ENCODE results near the gene FHOD3.

- TF ChIP-seq POLR2AphosphoS5 (IDR thresholded peaks at IDR 0.05; ENCODE audit: low read depth, low read length), result no peak
- no peak for TF ChIP-seq TAF1 (IDR thresholded peaks at IDR 0.05; ENCODE audit: borderline replicate concordance, insufficient read depth, low read length)
- no peak for TF ChIP-seq SIN3A (IDR thresholded peaks at IDR 0.05; ENCODE audit: borderline replicate concordance, insufficient read depth, low read length)
- no peak for TF ChIP-seq REST (IDR thresholded peaks at IDR 0.05; ENCODE audit: insufficient read depth in 1 of 2, low read depth in 2 of 2, low read length in 2 of 2)
- TF ChIP-seq FOXP2 (optimal IDR thresholded peaks at IDR 0.05; ENCODE audit: borderline replicate concordance, extremely low read depth, extremely low read length, insufficient read depth), result no peak
These were observed 325.6 kb downstream of the FHOD3 start for GRCh38 chr18:36623091-36623490.

Data from PFSK-1 (cell line).